ENCODE measurements around the gene RAB15.

GRCh38 chr14:65002586-65003210 is 30.6 kb upstream of the RAB15 start:
- TF ChIP-seq POLR2AphosphoS5 (IDR thresholded peaks at IDR 0.05; ENCODE audit: low read depth, low read length) (no peak), SIX5 (IDR thresholded peaks at IDR 0.05; ENCODE audit: low read depth, low read length) (no peak), USF2 (IDR thresholded peaks at IDR 0.05; ENCODE audit: low read length) (no peak), POLR2A (IDR thresholded peaks at IDR 0.05; ENCODE audit: control extremely low read depth in 1 of 2, low read depth in 2 of 2, low read length in 2 of 2) (no peak), NRF1 (IDR thresholded peaks at IDR 0.05; ENCODE audit: low read depth, low read length) (no peak), SUZ12 (IDR thresholded peaks at IDR 0.05; ENCODE audit: low read length) (no peak), KDM5A (IDR thresholded peaks at IDR 0.05; ENCODE audit: low read length) (no peak), GTF2F1 (IDR thresholded peaks at IDR 0.05; ENCODE audit: borderline replicate concordance, low read depth, low read length) (no peak), GABPA (IDR thresholded peaks at IDR 0.05; ENCODE audit: borderline replicate concordance, insufficient read depth, low read length) (no peak), JUN (IDR thresholded peaks at IDR 0.05; ENCODE audit: low read depth, low read length) (no peak)

All from H1 (cell line).